GM19328 (cell line): Measurements from ENCODE around the gene AGR2.
A peak's percentile ranks its signal among the peaks of the same experiment; 100 is the strongest.

ENCODE experiments used
- ATAC-seq: cut with Tn5 transposase; IDR thresholded peaks from one replicate; pipeline ENCODE4 v1.9.1; 2021; ENCODE audit warnings: mild to moderate bottlenecking, moderate library complexity; ENCODE audit not compliant: unreplicated experiment

AGR2 gene

DNA sequence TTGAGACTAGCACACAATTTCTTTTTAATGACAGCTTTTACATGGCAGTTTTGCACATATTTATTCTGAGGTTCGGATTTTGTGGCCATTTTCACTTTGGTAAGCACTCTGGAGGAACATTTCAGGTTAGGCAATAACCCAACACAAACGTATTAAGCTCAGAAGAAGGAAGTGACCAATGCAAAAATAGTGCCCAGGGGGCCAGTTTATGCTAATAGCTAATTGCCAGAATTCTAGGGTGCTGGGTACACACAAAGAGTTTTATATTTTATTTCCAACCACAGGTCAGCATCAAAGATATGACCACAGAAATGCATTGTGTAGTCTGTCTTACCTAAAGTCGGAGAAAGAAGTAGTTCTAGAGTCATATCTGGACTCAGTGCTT, 8.4 kb upstream of the AGR2 start:
- no peak for ATAC-seq

DNA sequence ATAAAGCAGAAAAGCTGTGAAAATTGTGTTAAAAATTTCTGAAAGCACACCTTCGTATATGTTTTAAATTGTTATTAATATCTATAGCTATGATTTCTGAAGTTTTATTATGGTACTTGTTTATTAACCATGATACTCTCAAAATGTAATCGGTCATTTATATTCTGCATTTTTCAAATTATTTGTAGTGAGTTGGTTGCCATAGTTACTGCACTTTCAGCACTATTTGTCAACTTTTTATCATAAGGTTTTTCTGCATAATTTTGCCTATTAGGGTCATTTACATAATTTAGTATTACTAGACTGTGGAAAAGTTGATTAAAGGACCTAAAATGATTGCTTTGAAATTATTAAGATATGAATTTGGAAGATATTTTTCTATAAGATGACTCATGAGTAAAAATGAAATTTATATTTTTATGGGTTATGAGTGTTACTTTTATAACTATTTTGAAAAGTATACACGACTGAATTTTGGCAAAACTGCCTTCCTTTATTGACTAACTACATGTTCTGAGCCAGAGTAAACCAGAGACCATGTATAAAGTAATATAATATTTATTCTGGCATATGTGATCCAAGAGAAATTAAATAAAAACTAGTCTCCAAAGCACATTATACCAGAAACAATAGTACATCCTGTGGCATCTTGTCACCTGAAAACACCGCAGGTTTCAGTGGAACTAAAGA, 7.9 kb upstream of the AGR2 start:
- no peak for ATAC-seq

DNA sequence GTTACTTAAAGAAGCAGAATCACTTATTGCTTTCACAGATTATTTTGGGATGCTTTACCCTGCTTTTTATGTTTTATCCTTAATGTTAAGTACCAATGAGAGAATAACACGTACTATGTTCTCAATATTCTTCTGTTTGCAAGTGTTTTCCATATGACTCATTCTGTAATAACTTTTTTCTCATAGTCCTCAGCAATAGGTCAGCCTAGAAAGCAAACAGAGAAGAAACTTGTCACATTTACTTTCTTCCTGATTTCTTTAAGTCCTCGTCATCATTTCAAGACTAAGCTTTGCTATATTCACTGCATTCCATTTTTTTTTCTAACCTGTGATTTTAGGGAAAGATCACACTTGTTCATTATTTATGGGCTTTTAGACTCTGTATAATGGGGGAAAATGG, 6.8 kb upstream of the AGR2 start:
- ATAC-seq = no peak

DNA sequence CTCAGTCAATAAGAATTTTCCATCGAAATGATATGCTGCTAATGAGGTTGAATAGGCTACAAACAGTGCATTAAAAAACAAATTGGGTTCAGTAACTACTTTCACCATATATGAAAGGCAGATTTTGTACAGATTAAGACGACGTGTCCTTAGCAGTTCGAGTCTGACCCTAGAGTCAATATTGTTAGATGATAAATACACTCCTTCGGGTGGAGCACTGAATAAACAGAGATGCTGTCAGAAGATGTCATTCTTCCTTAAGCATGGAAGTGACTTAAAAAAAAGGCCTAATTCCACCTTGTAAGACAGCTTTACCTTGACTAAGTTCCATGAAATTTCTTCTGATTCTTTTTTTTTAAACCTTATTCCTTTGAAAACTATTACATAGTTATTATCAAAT, 5.8 kb upstream of the AGR2 start:
- no peak for ATAC-seq

DNA sequence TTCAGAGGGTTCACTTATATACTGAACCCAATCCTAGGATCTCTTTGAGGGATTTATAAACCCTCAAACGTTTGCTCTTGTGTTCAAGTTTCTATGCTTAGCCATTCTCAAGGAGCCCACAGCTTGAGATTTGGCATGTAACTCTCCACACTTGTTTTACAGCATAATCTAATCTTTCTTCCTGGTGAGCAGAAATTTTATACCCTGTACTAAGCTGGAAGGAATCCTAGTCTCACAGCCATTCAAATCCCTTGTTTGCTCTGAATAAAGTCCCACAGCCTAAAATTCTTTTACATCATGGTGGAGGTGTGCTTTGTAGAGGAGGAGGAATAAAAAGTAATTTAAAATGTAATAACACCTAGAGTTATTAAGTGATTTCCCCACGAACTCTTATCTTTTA, 5.3 kb upstream of the AGR2 start:
- ATAC-seq = no peak

DNA sequence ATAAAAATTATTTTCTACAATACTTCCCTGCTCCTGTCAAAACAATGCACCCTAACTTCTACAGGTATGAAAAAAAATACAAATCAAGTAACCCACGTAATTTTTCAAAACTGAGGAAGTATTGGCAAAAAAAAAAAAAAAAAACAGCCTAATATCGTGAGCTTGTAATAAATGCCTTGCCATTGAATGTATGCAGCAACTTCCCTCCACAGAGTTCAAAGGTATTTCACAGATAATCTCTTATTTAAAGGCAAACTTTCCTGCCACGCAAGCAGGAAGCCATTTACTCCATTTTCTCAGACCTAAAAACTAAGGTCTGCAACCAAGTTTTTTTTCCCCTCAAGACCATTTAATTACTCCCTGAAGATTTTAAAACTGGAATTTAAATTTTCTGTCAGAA, 642 bp upstream of the AGR2 start:
- ATAC-seq = no peak

DNA sequence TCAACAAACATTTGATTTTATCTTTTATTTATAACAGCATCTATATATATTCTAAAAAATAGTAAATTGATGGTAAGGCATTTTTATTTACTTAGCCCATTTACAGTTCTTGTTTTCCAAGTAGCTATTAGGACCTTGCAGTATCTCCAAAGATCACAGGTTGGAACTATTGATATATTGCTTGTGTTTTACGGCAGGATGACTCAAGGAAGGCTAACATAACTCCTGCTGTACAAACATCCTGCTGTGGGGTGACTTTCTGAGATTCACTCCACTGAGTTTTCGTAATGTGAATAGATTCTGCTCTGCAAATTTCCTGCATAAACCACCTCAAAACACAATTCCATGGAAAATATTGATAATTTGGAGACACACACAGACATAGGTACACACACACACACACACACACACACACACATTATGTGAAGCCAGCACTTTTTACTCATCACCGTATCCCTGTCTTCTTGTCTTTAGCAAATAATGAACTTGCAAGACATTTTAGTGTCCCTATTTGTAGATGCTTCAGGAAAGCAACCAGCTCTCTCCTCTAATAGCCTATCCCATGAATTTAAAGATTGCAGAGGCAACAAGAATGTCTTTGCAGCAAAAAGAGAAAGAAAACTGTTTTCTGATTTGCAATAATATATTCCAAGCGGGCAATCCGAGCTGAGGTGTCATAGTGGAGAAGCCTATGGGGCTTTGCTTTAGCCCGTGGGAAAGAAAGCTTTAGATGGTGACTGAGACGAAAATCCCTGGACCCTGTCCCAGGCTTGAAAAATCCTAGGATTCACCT, 722 bp downstream of the AGR2 start:
- ATAC-seq = no peak

DNA sequence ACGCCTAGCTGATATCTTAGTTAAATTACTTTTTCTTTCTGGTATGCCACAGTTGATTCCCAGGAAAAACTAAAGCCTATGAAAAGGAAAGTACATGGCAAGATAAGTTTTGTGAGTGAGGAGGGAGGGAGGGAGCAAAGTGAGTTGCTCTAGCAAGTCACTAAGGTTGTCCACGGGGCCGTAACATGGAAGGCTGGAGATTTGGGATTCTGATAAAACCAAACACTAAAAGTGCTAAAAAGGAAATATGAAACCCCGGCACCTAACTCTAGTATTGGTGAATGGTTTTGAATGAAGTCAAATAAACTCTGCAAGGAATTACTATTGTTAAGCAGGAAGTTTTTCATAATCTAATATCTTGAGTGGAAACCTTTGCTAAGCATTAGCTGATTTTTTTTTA, 1.7 kb downstream of the AGR2 start:
- no peak for ATAC-seq

DNA sequence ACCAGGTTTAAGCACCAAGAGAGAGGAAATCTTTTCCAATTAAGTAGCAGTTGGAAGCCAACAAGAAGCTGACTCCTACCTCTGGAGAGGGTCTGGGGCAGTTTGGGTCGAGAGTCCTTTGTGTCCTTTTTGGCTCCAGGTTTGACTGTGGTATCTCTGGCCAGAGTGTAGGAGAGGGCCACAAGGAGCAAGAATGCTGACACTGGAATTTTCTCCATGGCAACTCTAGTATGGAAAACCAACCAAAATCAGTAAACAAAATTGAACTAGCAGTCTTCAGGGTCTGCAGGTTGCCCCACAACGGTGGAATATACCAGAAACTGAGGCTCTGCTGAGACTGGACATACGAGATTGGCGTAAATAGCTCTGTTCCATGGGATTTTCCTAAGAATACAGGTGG, 3.2 kb downstream of the AGR2 start:
- no peak for ATAC-seq

DNA sequence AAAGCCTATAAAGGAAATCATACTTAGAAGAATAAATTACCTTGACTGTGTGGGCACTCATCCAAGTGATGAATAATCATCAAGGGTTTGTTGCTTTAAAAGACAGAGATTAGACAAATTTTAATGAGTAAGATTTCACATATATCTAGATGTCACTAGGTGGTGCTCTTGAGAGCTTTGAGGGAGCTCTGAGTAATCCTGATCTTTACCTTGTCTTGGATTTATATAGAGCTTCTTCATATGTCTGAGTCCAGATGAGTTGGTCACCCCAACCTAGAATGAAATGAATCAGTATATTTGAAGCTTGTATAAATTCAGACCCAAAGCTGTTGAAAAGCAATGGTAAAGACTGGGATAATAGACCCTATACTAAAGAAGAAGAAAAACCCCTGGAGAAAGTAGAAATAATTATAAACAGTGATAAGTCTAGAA, 3.7 kb downstream of the AGR2 start:
- ATAC-seq = peak; percentile 46

DNA sequence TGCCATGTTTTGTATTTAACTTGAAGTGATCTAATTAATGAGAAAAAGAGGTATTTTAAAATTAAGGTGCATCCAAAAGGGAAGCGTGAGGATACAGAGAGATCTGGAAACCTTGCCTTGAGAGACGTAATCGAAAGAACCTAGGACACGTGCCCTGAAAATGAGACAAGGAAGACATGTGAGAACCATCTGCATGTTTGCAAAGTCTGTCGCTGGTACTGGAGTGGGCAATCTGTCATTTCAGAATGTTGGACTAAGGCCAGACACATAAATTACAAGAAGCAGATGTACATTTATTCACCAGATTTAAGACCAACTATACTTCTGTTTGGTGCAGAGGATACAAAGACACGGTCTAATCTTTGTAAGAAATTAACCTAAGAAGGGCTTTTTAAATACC, 9.2 kb downstream of the AGR2 start:
- ATAC-seq = no peak

DNA sequence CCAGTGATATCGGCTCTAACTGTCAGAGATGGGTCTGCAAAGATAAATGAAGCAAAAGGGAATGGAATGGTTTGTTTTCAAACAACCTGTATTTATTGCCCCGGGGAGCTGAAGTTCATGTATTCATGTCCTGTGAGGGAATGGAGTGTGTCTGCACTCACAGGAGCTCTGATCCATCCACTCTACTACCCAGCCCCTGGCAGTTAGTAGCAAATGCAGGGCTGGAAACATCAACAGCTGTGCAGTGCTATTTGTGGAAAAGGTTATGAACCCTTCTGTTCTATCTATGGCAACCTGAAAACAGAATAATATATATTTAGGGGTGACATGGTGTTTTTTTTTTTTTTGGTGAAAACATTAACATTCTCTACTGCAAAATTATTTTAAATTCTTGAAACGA, 9.8 kb downstream of the AGR2 start:
- ATAC-seq = no peak

DNA sequence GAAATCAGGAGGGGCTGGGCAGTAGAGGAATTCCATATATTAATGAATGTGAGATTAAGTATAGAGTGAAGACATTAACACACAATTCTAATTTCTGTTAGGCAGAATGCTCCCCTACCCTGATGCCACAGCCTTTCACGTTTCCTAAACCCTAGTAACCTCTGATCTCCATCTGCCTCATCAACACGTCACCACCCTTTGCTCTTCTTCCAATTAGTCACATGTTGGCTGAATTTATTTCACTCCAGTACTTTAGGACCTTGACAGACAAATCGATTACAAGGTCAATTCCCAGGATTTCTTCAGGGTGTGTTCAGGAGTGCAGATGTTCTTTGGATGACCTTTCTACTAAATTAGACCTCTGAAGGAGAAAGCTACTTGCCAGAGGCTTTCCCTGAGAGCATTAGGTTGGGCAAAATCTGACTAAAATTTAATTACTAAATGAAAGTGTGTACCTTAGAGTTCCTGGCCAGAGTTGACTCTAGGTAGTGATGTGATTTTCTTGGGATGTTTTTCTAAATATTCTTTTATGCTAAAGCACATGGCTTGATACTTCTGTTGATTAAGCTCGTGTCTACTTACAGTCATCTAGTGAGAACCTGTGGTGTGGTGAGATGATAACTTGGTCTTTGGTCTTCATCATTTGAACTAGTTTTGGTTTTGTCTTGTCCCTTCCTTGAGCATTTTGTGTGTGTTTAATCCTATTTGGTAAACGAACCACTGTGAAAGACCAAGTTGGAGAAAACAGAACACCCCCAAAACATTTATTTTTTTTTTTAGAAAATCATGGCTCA, 12.7 kb downstream of the AGR2 start:
- ATAC-seq = no peak

DNA sequence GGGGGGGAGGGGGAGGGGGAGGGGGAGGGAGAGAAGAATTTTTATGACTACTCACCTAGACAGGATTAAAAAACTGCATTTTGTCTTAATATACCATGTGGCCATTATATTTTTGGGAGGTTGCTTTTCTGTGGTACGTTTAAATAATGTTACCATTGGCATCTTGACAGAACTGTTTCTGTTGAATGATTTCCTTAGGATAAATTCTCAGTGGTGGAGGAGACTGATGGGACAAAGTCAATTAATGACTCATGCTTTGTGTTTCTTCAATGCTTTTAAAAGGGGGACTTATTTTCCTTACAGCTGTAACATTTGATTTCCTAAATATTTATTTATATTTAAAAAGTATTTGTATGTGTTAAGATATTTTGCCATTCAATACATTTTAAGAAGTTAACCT, 13.7 kb downstream of the AGR2 start:
- no peak for ATAC-seq

DNA sequence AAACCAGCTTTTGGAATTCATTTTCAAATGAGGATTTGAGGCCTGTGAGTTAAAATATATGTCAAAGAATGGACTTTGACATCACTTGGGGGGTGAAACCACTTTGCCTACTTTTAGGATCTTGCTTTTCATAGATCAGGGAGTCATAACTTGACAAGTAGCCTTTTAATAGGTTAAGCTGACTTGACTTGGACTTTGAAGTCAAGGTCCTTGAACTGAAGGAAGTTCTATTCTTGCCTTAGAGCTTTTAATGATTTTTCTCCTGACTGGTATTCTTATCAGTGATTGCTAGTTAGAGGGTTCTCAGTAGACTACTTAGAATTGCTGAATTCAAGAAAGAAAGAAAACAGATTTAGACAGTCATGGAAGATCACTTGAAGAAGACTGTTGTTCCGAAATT, 17.7 kb downstream of the AGR2 start:
- ATAC-seq = no peak

DNA sequence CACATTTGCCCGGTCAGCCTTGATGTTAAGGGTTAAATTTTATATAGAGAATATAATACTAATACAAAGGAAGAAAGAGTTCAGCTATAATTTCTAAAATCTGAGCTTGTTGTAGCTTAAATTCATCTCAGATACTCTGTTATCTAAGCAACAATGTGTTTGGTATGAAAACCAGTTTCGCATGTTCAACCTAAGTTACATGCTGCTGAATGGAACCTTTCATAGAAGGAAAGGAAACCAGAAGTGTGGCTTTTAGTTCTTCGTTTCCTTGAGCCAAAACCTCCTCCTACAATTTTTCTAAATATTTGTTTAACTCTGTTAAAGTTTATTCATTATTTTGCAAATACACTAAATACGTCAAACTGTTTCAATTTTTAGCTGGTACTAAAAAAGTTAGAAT, 18.5 kb downstream of the AGR2 start:
- no peak for ATAC-seq

DNA sequence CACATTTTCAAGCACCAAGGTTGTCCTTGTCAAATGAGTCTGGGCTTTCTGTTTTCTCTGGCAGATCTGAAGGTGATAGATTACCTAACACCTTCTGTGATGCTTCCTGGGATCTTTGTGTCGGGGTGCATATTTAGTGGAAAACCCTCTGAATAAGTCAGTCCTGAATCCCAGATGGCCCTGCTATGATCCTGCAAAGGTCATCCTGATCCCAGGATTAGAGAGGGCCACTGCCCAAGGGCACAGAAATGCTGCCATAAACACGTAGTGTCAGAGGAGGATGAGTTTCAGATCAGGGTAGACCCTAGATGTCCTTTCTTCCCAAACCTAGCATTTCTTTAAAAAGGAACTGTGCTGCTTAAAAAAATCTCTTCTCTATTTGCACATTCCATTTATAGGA, 19.0 kb downstream of the AGR2 start:
- no peak for ATAC-seq

DNA sequence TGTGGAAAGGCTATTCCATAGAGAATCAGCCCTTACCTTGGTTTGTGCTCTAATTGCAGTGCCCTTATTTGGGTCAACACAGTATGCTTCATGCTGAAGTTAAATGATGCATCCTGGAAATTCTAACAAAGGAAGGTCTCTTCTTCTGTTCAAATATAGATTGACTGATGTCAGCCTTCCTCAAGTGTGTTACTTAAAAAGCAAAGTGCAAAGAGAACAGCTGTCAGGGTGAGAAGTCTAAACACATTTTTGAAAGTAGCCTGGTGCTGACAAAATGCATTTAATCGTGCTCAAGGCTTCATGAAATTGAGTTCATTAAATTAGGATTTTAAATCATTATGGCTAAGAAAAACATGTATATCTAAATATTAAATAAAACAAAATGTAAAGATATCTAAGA, 19.5 kb downstream of the AGR2 start:
- no peak for ATAC-seq

DNA sequence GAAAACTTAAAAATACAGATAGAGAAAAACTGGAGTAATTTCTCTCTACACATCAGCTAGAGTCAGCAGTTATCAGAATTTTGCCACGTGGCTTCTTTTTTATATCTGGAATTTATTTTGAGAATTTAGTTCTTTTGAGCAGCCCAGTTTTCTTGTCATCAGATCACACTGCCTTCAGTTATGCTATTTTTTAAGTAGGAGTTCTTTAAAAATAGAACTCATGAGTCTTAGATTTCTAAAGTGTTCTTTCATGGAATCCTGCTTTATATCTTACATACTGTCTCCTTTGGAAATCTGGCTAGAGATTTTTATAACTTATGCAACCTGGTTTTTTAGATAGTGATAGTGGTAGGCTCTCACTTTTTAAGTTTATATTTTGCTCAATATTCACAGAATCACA, 24.2 kb downstream of the AGR2 start:
- ATAC-seq = no peak

DNA sequence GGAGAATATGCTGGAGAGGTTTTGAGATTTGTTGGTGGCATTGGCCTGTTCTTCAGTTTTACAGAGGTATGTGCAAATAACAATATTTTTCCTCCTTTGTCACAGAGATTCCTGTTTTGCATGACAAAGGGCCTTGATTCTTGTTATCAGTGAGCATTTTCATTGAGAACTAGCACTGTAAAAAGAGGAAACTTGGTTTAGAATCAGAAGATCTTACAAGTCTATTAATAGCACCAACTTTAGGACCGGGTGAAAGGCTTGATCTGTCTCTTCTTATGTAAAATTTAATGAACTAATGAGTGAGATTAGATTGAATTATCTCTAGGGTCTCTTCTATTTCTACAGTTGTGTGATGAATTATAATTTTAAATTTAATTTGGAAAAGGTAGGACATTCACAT, 25.7 kb downstream of the AGR2 start:
- no peak for ATAC-seq

DNA sequence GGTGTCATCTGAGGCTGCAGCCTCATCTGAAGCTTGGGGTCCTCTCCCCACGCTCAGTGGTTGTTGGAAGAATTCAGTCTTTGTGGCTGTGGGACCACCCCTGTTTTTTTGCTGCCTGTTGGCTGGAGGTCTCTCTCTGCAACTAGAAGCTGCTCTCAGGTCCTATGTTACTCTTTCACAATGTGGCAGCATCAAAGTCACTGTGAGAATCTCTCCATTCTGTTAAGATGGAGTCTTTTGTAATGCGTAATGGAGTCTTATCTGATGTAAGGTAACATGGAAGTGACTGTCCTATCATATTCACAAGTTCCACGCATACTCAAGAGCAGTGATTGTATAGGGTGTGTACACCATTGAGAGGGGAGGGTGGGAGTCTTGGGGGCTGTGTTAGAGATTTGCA, 26.3 kb downstream of the AGR2 start:
- ATAC-seq = no peak

DNA sequence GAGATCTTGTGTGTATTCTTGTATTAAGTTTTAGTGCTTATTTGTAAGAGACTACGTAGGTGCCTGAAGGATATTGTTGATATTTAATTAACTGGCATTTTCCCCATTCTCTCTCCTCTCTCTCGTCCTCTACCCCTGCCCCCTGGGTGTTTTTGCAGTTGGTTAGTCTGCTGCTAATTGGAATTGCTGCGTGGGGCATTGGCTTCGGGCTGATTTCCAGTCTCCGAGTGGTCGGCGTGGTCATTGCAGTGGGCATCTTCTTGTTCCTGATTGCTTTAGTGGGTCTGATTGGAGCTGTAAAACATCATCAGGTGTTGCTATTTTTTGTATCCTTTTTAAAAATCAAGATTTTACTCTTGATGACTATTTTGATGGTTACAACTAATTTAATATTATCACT, 28.7 kb downstream of the AGR2 start:
- no peak for ATAC-seq
